Endodermal cell (in vitro differentiated cells): ENCODE data around the gene SLC9A8. TPM values are rescaled to one million over a fixed set of nuclear protein-coding genes. Genes with fewer than 3 reads are reported as not detected.

Experiments used
- DNase-seq: peaks from one replicate; pipeline ENCODE4 v3.0.0-alpha.2; 2017
- H3K27ac ChIP-seq: 2 replicates; pipeline ENCODE4 v1.5.1; 2013; ENCODE audit warnings: mild to moderate bottlenecking, low read depth, low read length, moderate library complexity
- H3K27me3 ChIP-seq: 2 replicates; pipeline ENCODE4 v1.6.1; 2013; ENCODE audit warnings: mild to moderate bottlenecking, low read length, moderate library complexity; ENCODE audit not compliant: insufficient read depth, control insufficient read depth, poor library complexity, severe bottlenecking
- H3K36me3 ChIP-seq: 2 replicates; pipeline ENCODE4 v1.7.0; 2013; ENCODE audit warnings: mild to moderate bottlenecking, low read length, moderate library complexity; ENCODE audit not compliant: control insufficient read depth, insufficient read depth
- H3K4me1 ChIP-seq: one replicate; pipeline ENCODE4 v1.7.0; 2013; ENCODE audit warnings: low read length; ENCODE audit not compliant: control insufficient read depth, insufficient read depth
- H3K4me3 ChIP-seq: 2 replicates; pipeline ENCODE4 v1.5.1; 2013; ENCODE audit warnings: mild to moderate bottlenecking, low read length, moderate library complexity
- H3K9ac ChIP-seq: 2 replicates; pipeline ENCODE4 v1.6.1; 2013; ENCODE audit warnings: mild to moderate bottlenecking, low read length, moderate library complexity; ENCODE audit not compliant: poor library complexity, severe bottlenecking; ENCODE audit errors: extremely low read depth
- H3K9me3 ChIP-seq: 2 replicates; pipeline ENCODE4 v1.6.1; 2013; ENCODE audit warnings: mild to moderate bottlenecking, low read length, moderate library complexity; ENCODE audit not compliant: control insufficient read depth
- H3K27ac Mint-ChIP-seq: 2 replicates; pipeline ENCODE4 v1.8.0; 2020; ENCODE audit warnings: mixed read lengths
- H3K27me3 Mint-ChIP-seq: 2 replicates; pipeline ENCODE4 v1.8.0; 2021; ENCODE audit warnings: mild to moderate bottlenecking, mixed read lengths; ENCODE audit not compliant: insufficient read depth
- H3K36me3 Mint-ChIP-seq: 2 replicates; pipeline ENCODE4 v1.8.0; 2020; ENCODE audit warnings: low read depth, mixed read lengths
- H3K4me1 Mint-ChIP-seq: 2 replicates; pipeline ENCODE4 v1.8.0; 2020; ENCODE audit warnings: mixed read lengths
- H3K4me3 Mint-ChIP-seq: 2 replicates; pipeline ENCODE4 v1.8.0; 2020; ENCODE audit warnings: mild to moderate bottlenecking, moderate library complexity, mixed read lengths
- H3K9me3 Mint-ChIP-seq: 2 replicates; pipeline ENCODE4 v1.8.0; 2020; ENCODE audit warnings: mild to moderate bottlenecking, mixed read lengths
- WGBS, 2 experiments: methylation state at CpG; one replicate each; pipeline versions ENCODE4 v1.1.5 to v1.1.7; 2013; ENCODE audit warnings: missing lambda C conversion rate in 2 of 2, mixed read lengths in 1 of 2; ENCODE audit not compliant: insufficient coverage in 1 of 2, insufficient read length in 1 of 2; 5-methylcytosine and 5-hydroxymethylcytosine counted together
- total RNA-seq, 2 donors: library from RNA; stranded (reverse); fragmentation: NEBNext Ultra II Directional in 1 of 2; extraction: Animal tissue kit (Norgen Biotek cat#: 25700) in 1 of 2; gene quantifications; 2 replicates in 1 of 2; 3 replicates in 1 of 2; pipeline ENCODE4 v1.2.1, GENCODE V29; 2021
- TF ChIP-seq, protein P1 (sequence below): fragments of 200-600 bp; sonication (generic); conservative IDR thresholded peaks from 2 replicates; pipeline ENCODE4 v1.5.0; 2021; ENCODE audit warnings: antibody characterized with exemption, mild to moderate bottlenecking

Gene SLC9A8
- total RNA-seq, 2 donors from 2014 or later: 8.6 to 10.3 TPM

DNA sequence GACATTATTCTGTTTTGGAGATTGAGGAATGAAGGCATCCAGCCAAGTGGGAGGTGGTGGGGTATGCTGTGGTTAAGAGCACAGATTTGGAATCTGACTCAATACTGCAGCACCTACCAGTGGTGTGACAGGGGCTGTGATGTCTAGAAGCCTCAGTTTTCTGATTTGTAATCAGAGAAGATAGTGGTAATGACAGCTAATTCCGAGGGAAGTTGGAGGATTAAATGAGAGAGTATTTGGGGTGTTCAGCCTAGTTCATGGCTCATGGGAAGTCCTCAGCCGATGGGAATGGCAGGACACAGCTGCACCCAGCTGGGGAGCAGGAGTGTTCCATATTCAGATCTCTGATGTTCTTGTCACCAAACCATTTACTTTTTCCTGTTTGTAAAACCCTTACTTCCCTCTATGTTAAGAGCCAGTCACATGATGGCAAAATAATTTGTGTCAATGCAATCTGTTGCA lies 9.3 kb downstream of the SLC9A8 start:
- no peak for DNase-seq
- peaks cover 49% of the 10 kb centered on the region for H3K36me3 ChIP-seq
- WGBS, 2 experiments: 89 to 100% methylated on average over 1 to 2 of the region's 2 CpGs
- peaks cover 13% of the 10 kb centered on the region for H3K9me3 ChIP-seq
- TF ChIP-seq, protein P1, sequence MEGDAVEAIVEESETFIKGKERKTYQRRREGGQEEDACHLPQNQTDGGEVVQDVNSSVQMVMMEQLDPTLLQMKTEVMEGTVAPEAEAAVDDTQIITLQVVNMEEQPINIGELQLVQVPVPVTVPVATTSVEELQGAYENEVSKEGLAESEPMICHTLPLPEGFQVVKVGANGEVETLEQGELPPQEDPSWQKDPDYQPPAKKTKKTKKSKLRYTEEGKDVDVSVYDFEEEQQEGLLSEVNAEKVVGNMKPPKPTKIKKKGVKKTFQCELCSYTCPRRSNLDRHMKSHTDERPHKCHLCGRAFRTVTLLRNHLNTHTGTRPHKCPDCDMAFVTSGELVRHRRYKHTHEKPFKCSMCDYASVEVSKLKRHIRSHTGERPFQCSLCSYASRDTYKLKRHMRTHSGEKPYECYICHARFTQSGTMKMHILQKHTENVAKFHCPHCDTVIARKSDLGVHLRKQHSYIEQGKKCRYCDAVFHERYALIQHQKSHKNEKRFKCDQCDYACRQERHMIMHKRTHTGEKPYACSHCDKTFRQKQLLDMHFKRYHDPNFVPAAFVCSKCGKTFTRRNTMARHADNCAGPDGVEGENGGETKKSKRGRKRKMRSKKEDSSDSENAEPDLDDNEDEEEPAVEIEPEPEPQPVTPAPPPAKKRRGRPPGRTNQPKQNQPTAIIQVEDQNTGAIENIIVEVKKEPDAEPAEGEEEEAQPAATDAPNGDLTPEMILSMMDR: no peak
- H3K4me3 Mint-ChIP-seq: no peak overlapping the region
- H3K4me1 Mint-ChIP-seq: peaks cover 2% of the 10 kb centered on the region
- H3K27me3 Mint-ChIP-seq: no peaks in the 10 kb centered on the region
- H3K27me3 ChIP-seq: no peaks in the 10 kb centered on the region
- peaks cover 48% of the 10 kb centered on the region for H3K36me3 Mint-ChIP-seq
- no peak overlapping the region for H3K27ac ChIP-seq
- no peak overlapping the region for H3K27ac Mint-ChIP-seq
- peaks cover 6% of the 10 kb centered on the region for H3K4me1 ChIP-seq
- no peak overlapping the region for H3K4me3 ChIP-seq
- H3K9me3 Mint-ChIP-seq: peaks cover 3% of the 10 kb centered on the region
- no peak overlapping the region for H3K9ac ChIP-seq

DNA sequence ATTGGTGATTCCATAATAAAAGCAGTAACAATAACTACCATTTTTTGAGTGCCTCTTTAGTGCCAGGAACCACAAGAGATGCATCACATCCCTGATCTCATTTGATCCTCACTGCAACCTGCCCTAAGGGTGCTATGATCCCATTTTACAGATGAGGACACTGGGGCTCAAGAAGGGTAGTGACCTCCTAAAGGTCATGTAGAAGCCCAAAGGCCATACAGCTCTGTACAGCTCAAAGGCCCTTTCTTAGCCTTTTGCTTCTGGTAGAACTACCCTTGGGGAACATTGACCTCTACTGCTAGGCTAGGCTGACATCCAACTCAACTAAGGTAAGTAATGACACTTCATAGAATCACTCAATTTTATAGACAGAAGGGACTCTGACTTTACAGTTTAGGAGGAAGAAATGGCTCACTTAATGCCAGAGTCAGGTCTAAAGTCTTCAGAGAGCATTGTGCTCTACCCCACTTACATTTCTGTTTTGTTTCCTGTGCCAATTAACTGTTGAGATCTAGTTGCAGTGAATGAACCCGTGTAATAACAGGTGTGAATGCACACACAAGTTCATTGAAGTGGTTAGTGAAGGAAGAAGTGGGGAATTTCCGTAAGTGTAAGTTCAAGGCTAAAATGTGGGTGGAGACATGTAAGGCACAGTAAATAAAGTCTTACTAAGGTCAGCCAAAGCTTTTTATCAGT lies 10.7 kb downstream of the SLC9A8 start:
- no peak overlapping the region for H3K9ac ChIP-seq
- peaks cover 13% of the 10 kb centered on the region for H3K9me3 ChIP-seq
- peaks cover 49% of the 10 kb centered on the region for H3K36me3 ChIP-seq
- H3K27ac ChIP-seq: no peak overlapping the region
- Mint-ChIP-seq H3K4me1 (peaks cover 2% of the 10 kb centered on the region), H3K4me3 (no peak overlapping the region), H3K36me3 (peaks cover 40% of the 10 kb centered on the region), H3K27me3 (no peaks in the 10 kb centered on the region), H3K27ac (no peak overlapping the region), H3K9me3 (peaks cover 3% of the 10 kb centered on the region)
- no peak overlapping the region for H3K4me3 ChIP-seq
- H3K4me1 ChIP-seq: peaks cover 6% of the 10 kb centered on the region
- TF ChIP-seq, protein P1: no peak
- no peak for DNase-seq
- WGBS, 2 experiments: 80 to 92% methylated on average over 2 of the region's 2 CpGs
- H3K27me3 ChIP-seq: no peaks in the 10 kb centered on the region

DNA sequence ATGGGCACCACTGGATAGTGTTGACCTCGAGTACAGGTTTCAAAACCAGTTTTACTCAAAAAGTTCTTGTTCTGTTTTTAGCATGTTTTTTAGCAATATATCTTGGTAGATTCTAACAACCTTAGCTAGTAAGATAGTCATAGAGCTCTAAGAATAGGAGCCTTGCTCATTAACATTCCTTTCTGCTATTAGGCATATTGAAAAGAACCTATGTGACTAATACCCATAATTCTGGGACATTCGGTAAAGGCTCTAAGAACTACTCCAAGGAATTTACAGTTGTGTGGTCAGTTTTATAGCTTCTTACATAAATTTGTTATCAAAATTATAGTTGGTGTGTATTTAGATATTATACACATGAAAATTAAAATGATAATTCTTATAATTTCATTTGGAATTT lies 11.6 kb downstream of the SLC9A8 start:
- H3K9me3 Mint-ChIP-seq: peaks cover 3% of the 10 kb centered on the region
- no peak overlapping the region for H3K4me3 ChIP-seq
- H3K36me3 ChIP-seq: peaks cover 41% of the 10 kb centered on the region
- no peak overlapping the region for H3K4me3 Mint-ChIP-seq
- TF ChIP-seq, protein P1: no peak
- H3K27ac ChIP-seq: no peak overlapping the region
- H3K36me3 Mint-ChIP-seq: peaks cover 35% of the 10 kb centered on the region
- no peak for DNase-seq
- H3K4me1 ChIP-seq: peaks cover 6% of the 10 kb centered on the region
- peaks cover 10% of the 10 kb centered on the region for H3K9me3 ChIP-seq
- H3K27me3 ChIP-seq: no peaks in the 10 kb centered on the region
- H3K27ac Mint-ChIP-seq: no peak overlapping the region
- H3K4me1 Mint-ChIP-seq: peaks cover 2% of the 10 kb centered on the region
- H3K27me3 Mint-ChIP-seq: peaks cover 4% of the 10 kb centered on the region
- H3K9ac ChIP-seq: no peak overlapping the region
- 86 to 100% methylated on average over 1 to 2 of the region's 2 CpGs for WGBS, 2 experiments
